ENCODE measurements around the gene ADAM33. TPM values are rescaled to one million over a fixed set of nuclear protein-coding genes. Genes with fewer than 3 reads are reported as not detected.
A peak's percentile ranks its signal among the peaks of the same experiment; 100 is the strongest.

ADAM33 gene
- total and polyA plus RNA-seq, 2 of the 8 experiments (the other 6 are each of a cell fraction or from before 2014, with no cell fraction given): 4.2 to 6.0 TPM

GRCh38 chr20:3730803-3731672, 49.2 kb upstream of the ADAM33 start:
- Histone ChIP-seq H2BK15ac (ENCODE audit: low read length) (peak overlapping the region; percentile 77), H3K79me2 (ENCODE audit: control insufficient read depth in 1 of 2, insufficient read depth in 2 of 2, low read length in 2 of 2) (no peaks in the 10 kb centered on the region), H4K91ac (replicated peaks; ENCODE audit: insufficient read length, low read length) (peak overlapping the region; percentile 4), H3K9ac (replicated peaks in 1 of 4; ENCODE audit: extremely low read depth in 1 of 4, low read depth in 3 of 4, low read length in 3 of 4) (no peak overlapping the region; a peak in 1 of 7 replicates), H3K9me3 (ENCODE audit: insufficient read depth in 2 of 2, low read depth in 1 of 2, low read length in 1 of 2) (no peaks in the 10 kb centered on the region), H4K20me1 (replicated peaks in 1 of 2; ENCODE audit: control insufficient read depth in 1 of 2, insufficient read depth in 2 of 2, low read length in 2 of 2) (peaks cover 0 to 2% of the 10 kb centered on the region in 2 experiments), H3K79me1 (ENCODE audit: low read depth, low read length) (no peaks in the 10 kb centered on the region), H4K5ac (ENCODE audit: insufficient read length, low read depth, low read length) (no peak overlapping the region), H2AFZ (ENCODE audit: low read length) (no peak overlapping the region), H3K4me2 (ENCODE audit: insufficient read depth in 1 of 2, low read depth in 2 of 2, low read length in 2 of 2) (no peak overlapping the region), H3K18ac (ENCODE audit: extremely low read depth, low read length) (no peak overlapping the region), H3K4me3 (ENCODE audit: extremely low read depth in 1 of 4, insufficient read depth in 2 of 4, low read depth in 3 of 4, low read length in 4 of 4) (no peak overlapping the region), H3K4ac (replicated peaks; ENCODE audit: insufficient read length, low read depth, low read length) (no peak overlapping the region), H3K23me2 (ENCODE audit: low read depth, low read length) (0 out of 2 replicates have a peak, but pooled peaks cover 3% of the 10 kb centered on the region), H2BK5ac (ENCODE audit: low read depth, low read length) (no peak overlapping the region), H3K36me3 (ENCODE audit: control insufficient read depth in 2 of 4, insufficient read depth in 4 of 4, low read length in 3 of 4) (no peaks in the 10 kb centered on the region), H3K27me3 (replicated peaks in 1 of 4; ENCODE audit: control insufficient read depth in 3 of 4, extremely low read depth in 1 of 4, insufficient read depth in 3 of 4, low read length in 3 of 4) (peaks cover 1 to 26% (median 22%) of the 10 kb centered on the region in 4 experiments; a peak in 6 of 7 replicates), H3K14ac (ENCODE audit: insufficient read length) (no peak overlapping the region), H3K56ac (replicated peaks; ENCODE audit: insufficient read length, low read depth, low read length) (no peak overlapping the region), H3K4me1 (replicated peaks in 1 of 4; ENCODE audit: control insufficient read depth in 3 of 4, insufficient read depth in 4 of 4, low read length in 3 of 4) (peaks cover 0 to 19% (median 15%) of the 10 kb centered on the region in 4 experiments; a peak in 5 of 7 replicates), H2BK20ac (ENCODE audit: low read length) (0 out of 2 replicates have a peak overlapping the region, but pooled peaks have one; percentile 48), H2AK5ac (ENCODE audit: low read depth, low read length) (no peak overlapping the region), H2BK120ac (replicated peaks; ENCODE audit: low read depth, low read length) (no peak overlapping the region), H2BK12ac (ENCODE audit: low read depth, low read length) (peak overlapping the region; percentile 18; the same call in 1 of the 2 replicates), H3K27ac (ENCODE audit: low read depth, low read length) (no peak overlapping the region), H4K8ac (ENCODE audit: extremely low read depth, insufficient read depth, low read length) (no peak overlapping the region; the same call in 1 of the 2 replicates), H3K23ac (ENCODE audit: insufficient read length) (no peak overlapping the region)
- FAIRE-seq: no peak
- DNase-seq (ENCODE audit: low read depth in 1 of 2, low spot score in 2 of 2): no peak
- 90% methylated on average over 12 of the region's 12 CpGs; no CpG with 5 or more reads in 1 of the 2 experiments for WGBS, 2 experiments (ENCODE audit: extremely low coverage in 1 of 2, insufficient coverage in 1 of 2, insufficient read length in 1 of 2, insufficient replicate concordance in 2 of 2, low coverage in 1 of 2, low lambda C conversion rate in 2 of 2, missing lambda C conversion rate in 1 of 2)
- CTCF ChIA-PET (ENCODE audit: partially characterized antibody): interaction anchor here (1.0 to 17.6 kb wide), 10 partner anchors 11 to 57 kb away, joined by 3 to 221 read pairs (median 6); partner anchors contain the start of gene SIGLEC1
- no peak for TF ChIP-seq CEBPB (IDR thresholded peaks at IDR 0.05; ENCODE audit: low read depth, low read length)
- TF ChIP-seq NRF1 (IDR thresholded peaks at IDR 0.05; ENCODE audit: low read depth, low read length): no peak
- TF ChIP-seq CBX8 (IDR thresholded peaks at IDR 0.05; ENCODE audit: borderline replicate concordance, low read depth, low read length): no peak
- no peak for TF ChIP-seq TEAD4 (IDR thresholded peaks at IDR 0.05; ENCODE audit: low read depth, low read length)
- TF ChIP-seq EZH2 (IDR thresholded peaks at IDR 0.05; ENCODE audit: low read depth, low read length, severe bottlenecking): no peak
- TF ChIP-seq, protein P1, sequence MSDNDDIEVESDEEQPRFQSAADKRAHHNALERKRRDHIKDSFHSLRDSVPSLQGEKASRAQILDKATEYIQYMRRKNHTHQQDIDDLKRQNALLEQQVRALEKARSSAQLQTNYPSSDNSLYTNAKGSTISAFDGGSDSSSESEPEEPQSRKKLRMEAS (IDR thresholded peaks at IDR 0.05): no peak
- no peak for TF ChIP-seq KDM1A (IDR thresholded peaks at IDR 0.05; ENCODE audit: borderline replicate concordance, low read length)
- TF ChIP-seq YY1 (IDR thresholded peaks at IDR 0.05; ENCODE audit: low read depth, low read length): no peak
- POLR2A ChIA-PET (ENCODE audit: partially characterized antibody): interaction anchor here (1.0 to 3.0 kb wide), 9 partner anchors 11 to 53 kb away, joined by 3 to 13 read pairs (median 5); no protein-coding TSS in a partner anchor

All from H1 (cell line).